Measurements from ENCODE around the gene IFNGR2. TPM values are rescaled to one million over a fixed set of nuclear protein-coding genes. Genes with fewer than 3 reads are reported as not detected.

IFNGR2 gene
- total RNA-seq, 1 experiment from 2014 or later: 87.7 TPM

DNA sequence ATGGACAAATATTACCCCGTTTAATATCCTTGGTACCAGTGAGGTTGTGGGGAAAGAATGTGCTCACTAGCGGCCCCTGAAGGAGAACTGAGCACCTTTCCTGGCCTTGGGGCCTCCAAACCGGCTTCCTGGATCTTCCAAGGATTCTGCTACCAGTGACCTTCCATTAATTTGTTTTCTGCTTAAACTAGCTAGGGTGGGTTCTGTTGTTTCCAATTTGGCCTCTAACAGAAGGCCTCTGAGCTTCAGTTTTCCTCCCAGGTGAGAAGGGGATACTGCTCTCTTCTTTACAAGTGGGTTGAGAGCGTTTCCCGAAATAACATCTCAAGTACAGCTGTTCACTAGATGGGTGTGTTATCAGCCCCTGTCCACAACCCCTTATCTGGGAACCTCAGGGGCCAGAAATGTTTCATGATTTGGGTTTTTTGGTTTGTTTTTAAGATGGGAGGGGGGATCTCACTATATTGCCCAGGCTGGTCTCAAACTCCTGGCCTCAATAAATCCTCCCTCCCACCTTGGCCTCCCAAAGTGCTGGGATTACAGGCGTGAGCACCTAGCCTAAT is 16.9 kb upstream of the IFNGR2 start:
- Mint-ChIP-seq H3K27ac (ENCODE audit: low read depth, unreplicated experiment) (no peak overlapping the region), H3K27me3 (ENCODE audit: insufficient read depth, unreplicated experiment) (no peaks in the 10 kb centered on the region), H3K36me3 (ENCODE audit: insufficient read depth, unreplicated experiment) (no peaks in the 10 kb centered on the region), H3K4me3 (ENCODE audit: unreplicated experiment) (no peak overlapping the region), H3K9me3 (ENCODE audit: unreplicated experiment) (no peaks in the 10 kb centered on the region), H3K4me1 (ENCODE audit: insufficient read depth, unreplicated experiment) (peaks cover 20% of the 10 kb centered on the region)
- BruUV-seq (replicated peaks): no TSS peak
- TF ChIP-seq, protein P1, sequence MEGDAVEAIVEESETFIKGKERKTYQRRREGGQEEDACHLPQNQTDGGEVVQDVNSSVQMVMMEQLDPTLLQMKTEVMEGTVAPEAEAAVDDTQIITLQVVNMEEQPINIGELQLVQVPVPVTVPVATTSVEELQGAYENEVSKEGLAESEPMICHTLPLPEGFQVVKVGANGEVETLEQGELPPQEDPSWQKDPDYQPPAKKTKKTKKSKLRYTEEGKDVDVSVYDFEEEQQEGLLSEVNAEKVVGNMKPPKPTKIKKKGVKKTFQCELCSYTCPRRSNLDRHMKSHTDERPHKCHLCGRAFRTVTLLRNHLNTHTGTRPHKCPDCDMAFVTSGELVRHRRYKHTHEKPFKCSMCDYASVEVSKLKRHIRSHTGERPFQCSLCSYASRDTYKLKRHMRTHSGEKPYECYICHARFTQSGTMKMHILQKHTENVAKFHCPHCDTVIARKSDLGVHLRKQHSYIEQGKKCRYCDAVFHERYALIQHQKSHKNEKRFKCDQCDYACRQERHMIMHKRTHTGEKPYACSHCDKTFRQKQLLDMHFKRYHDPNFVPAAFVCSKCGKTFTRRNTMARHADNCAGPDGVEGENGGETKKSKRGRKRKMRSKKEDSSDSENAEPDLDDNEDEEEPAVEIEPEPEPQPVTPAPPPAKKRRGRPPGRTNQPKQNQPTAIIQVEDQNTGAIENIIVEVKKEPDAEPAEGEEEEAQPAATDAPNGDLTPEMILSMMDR (IDR thresholded peaks at IDR 0.05; ENCODE audit: unreplicated experiment): no peak
- ChIA-PET CTCF (interaction anchor here (0.7 to 1.9 kb wide), 4 partner anchors 12 to 41 kb away, joined by 3 to 7 read pairs (median 4); no protein-coding TSS in a partner anchor), POLR2A (interaction anchor here (0.9 to 1.8 kb wide), 3 partner anchors 10 to 18 kb away, joined by 3 to 14 read pairs (median 4); partner anchors contain the start of gene IFNGR2)
- intact Hi-C loops (cut with micrococcal nuclease): no loop called here
- DNase-seq (ENCODE audit: unreplicated experiment): no peak

DNA sequence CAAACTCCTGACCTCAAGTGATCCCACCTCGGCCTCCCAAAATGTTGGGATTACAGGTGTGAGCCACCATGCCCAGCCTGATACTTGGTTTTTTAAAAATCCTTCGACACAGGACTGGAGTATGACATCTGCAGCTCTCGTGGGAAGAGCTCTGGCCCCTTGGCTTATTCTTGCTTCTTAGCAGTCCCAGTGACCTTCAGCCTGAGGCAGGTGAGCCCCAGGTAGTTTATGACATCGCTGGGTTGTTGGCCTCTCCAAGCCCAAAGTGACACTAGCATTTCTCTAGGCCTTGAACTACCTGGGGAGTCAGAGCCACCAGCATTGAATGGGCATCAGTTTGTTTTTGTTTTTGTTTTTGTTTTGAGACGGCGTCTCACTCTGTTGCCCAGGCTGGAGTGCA is 15.9 kb upstream of the IFNGR2 start:
- Mint-ChIP-seq H3K4me3 (ENCODE audit: unreplicated experiment) (no peak overlapping the region), H3K9me3 (ENCODE audit: unreplicated experiment) (no peaks in the 10 kb centered on the region), H3K36me3 (ENCODE audit: insufficient read depth, unreplicated experiment) (no peaks in the 10 kb centered on the region), H3K4me1 (ENCODE audit: insufficient read depth, unreplicated experiment) (peaks cover 14% of the 10 kb centered on the region), H3K27me3 (ENCODE audit: insufficient read depth, unreplicated experiment) (no peaks in the 10 kb centered on the region), H3K27ac (ENCODE audit: low read depth, unreplicated experiment) (no peak overlapping the region)
- no TSS peak for BruUV-seq (replicated peaks)
- POLR2A ChIA-PET: interaction anchor here (1.6 kb wide), 1 partner anchor 17 kb away, joined by 3 read pairs; no protein-coding TSS in a partner anchor
- no peak for DNase-seq (ENCODE audit: unreplicated experiment)
- TF ChIP-seq, protein P1 (IDR thresholded peaks at IDR 0.05; ENCODE audit: unreplicated experiment): no peak
- intact Hi-C loops (cut with micrococcal nuclease): no loop called here
- CTCF ChIA-PET: interaction anchor here (0.6 to 1.1 kb wide), 2 partner anchors 10 to 13 kb away, joined by 3 read pairs; no protein-coding TSS in a partner anchor

DNA sequence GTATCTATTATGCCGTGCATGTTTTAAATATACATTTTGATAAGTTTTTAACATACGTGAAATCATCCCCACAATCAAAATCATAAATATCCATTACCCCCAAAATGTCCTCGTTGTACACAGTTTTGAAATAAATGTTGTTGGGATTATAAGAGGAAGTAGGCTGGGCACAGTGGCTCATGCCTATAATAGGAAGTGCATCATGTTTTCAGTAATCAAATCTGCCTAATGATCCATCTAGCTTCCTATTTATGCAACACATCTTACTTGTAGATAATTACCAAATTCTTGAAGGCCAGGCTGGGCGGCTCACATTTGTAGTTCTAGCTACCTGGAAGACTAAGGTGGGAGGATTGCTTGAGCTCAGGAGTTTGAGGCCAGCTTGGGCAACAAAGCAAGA is 15.0 kb upstream of the IFNGR2 start:
- BruUV-seq (replicated peaks): no TSS peak
- Mint-ChIP-seq H3K36me3 (ENCODE audit: insufficient read depth, unreplicated experiment) (no peaks in the 10 kb centered on the region), H3K27ac (ENCODE audit: low read depth, unreplicated experiment) (no peak overlapping the region), H3K4me1 (ENCODE audit: insufficient read depth, unreplicated experiment) (peaks cover 13% of the 10 kb centered on the region), H3K9me3 (ENCODE audit: unreplicated experiment) (no peaks in the 10 kb centered on the region), H3K27me3 (ENCODE audit: insufficient read depth, unreplicated experiment) (no peaks in the 10 kb centered on the region), H3K4me3 (ENCODE audit: unreplicated experiment) (no peak overlapping the region)
- CTCF ChIA-PET: interaction anchor here (1.0 kb wide), 1 partner anchor 27 kb away, joined by 3 read pairs; no protein-coding TSS in a partner anchor
- TF ChIP-seq, protein P1 (IDR thresholded peaks at IDR 0.05; ENCODE audit: unreplicated experiment): no peak
- intact Hi-C loops (cut with micrococcal nuclease): no loop called here
- POLR2A ChIA-PET: no interaction called here
- no peak for DNase-seq (ENCODE audit: unreplicated experiment)

DNA sequence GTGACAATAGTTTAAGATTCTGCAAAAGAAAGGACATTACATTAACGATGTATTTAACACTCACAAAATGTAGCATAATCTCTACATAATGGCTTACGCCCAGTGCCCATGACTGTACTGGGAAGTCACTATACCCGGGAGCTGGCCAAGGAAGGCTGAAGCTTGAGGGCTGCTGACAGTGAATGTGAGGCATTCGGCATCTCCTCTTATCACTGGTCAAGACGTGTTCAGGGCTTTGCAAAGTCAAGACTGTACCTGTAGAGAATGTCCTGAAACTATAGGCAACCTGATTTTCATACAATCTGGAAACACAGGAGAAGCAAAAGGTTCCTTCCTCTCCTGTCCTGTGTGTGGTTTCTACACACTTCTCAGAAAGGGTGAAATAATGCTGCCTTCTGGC is 12.7 kb upstream of the IFNGR2 start:
- intact Hi-C loops (cut with micrococcal nuclease): no loop called here
- TF ChIP-seq, protein P1 (IDR thresholded peaks at IDR 0.05; ENCODE audit: unreplicated experiment): no peak
- H3K9me3 Mint-ChIP-seq (ENCODE audit: unreplicated experiment): no peaks in the 10 kb centered on the region
- CTCF ChIA-PET: no interaction called here
- POLR2A ChIA-PET: interaction anchor here (1.1 to 2.1 kb wide), 2 partner anchors 10 to 12 kb away, joined by 3 to 5 read pairs; no protein-coding TSS in a partner anchor
- BruUV-seq (replicated peaks): no TSS peak
- H3K4me3 Mint-ChIP-seq (ENCODE audit: unreplicated experiment): no peak overlapping the region
- H3K27ac Mint-ChIP-seq (ENCODE audit: low read depth, unreplicated experiment): no peak overlapping the region
- no peak for DNase-seq (ENCODE audit: unreplicated experiment)
- no peaks in the 10 kb centered on the region for H3K36me3 Mint-ChIP-seq (ENCODE audit: insufficient read depth, unreplicated experiment)
- H3K4me1 Mint-ChIP-seq (ENCODE audit: insufficient read depth, unreplicated experiment): peaks cover 20% of the 10 kb centered on the region
- no peaks in the 10 kb centered on the region for H3K27me3 Mint-ChIP-seq (ENCODE audit: insufficient read depth, unreplicated experiment)

Measured in MCF 10A (cell line).